Esophagus mucosa (tissue), 1 donor: Measurements from ENCODE around the gene SLCO2B1. TPM values are rescaled to one million over a fixed set of nuclear protein-coding genes. Genes with fewer than 3 reads are reported as not detected.

Experiments used
- ATAC-seq: fragments of 200-7000 bp; cut with Tn5 transposase; one replicate; pipeline ENCODE4 v1.9.1; 2020
- total RNA-seq: library from RNA; stranded (reverse); gene quantifications from one replicate; pipeline ENCODE4 v1.2.4, GENCODE V29; 2023
- donor health status: DM: yes; HTN: yes; CAD: no.

SLCO2B1 gene
- total RNA-seq, 1 donor from 2014 or later: 9.7 TPM

GRCh38 chr11:75193711-75194110 is 42.8 kb downstream of the SLCO2B1 start:
- ATAC-seq: no peak

DNA sequence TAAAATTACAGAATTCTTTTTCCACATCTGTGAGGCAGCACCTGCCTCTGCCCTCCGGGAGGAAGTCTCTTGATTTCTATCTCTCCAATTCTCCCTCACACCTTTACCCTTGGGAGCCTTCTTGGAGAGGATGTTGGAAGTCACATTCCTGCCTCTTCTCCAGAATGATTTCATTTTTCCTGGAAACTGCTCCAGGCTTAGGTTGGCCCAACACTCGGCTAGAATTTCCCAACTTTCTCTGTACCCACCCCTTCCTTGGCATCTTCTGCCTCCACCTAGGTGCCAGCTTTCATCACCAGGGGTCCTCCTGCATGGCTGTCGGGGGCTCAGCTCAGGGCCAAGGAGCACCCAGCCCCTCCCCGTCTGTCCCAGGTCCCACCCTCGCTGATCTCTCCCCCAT is 43.2 kb downstream of the SLCO2B1 start:
- ATAC-seq: no peak

GRCh38 chr11:75195167-75195962 is 44.5 kb downstream of the SLCO2B1 start:
- peak; percentile 6 for ATAC-seq

- ATAC-seq: no peak
Measured at GRCh38 chr11:75196426-75196825, 45.5 kb downstream of the SLCO2B1 start.

GRCh38 chr11:75197512-75198277 is 46.8 kb downstream of the SLCO2B1 start:
- no peak for ATAC-seq

DNA sequence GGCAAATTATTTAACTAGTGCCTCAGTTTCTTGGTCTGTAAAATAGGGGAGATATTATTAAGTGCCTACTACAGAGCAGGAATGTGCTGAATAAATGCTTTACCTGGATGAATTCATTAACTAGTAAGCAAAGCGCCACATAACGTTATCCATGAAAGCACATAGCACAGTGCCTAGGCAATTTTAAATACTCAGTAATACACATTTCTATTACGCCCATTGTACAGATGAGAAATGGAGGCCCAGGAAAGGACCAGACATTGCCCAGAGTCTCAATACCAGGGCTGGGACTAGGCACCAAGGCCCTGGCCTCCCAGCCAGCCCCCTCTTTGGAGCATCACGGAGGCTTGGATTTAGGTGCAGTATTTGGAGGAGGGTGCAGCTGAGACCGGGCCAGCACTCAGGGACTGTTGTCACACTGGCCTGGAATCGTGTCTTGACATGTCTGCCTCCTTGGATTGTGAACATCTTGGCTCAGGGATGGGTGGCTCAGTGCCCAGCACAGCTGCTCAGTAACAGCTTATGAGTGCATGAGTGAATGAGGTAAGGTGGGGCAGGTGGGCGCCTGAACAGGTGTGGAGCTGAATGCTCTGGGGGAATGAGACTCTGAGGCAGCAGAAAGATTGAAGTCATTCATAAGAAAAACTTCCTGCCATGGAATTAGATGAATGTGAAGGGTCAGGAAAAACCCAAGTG is 47.5 kb downstream of the SLCO2B1 start:
- ATAC-seq: peak; percentile 52

DNA sequence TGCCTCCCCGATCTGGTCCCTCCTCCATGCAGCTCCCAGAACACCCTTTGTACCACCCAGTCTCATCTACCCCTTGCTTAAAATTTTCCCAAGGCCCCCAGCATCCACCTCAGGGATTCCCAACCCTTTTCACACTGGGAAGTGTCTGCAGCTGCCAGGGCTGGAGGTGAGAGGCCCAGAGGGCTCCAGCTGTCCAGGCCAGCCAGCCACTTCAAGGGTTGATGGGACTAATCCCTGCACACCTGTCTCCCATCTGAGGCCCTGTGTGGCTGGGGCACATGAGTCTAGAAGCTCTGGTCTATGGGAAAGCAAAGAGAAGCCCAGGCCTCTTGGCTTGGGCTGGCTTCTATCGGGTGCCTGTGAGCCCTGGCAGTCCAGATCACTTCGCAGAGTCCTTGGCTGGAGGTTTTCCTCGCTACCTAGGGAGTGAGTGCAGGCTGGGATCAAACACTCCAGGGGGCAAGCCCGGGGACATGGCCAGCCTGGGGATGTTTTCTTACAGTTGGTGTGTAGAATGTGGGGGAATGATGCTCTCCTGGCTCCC is 48.6 kb downstream of the SLCO2B1 start:
- no peak for ATAC-seq

DNA sequence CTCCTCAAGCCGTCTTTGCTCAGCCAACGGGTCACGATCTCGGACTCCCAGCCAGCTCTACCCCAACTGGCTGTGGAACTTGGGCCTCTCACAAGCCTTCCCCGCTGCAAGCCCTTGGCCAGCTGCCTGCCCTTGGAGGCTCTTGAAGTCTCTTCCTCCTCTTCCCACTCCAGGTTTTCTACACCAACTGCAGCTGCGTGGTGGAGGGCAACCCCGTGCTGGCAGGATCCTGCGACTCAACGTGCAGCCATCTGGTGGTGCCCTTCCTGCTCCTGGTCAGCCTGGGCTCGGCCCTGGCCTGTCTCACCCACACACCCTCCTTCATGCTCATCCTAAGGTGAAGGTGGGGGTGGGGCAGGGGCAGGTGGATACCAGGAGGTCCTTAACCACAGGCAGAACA is 49.1 kb downstream of the SLCO2B1 start:
- no peak for ATAC-seq

- no peak for ATAC-seq
Measured at GRCh38 chr11:75200531-75200930, 49.6 kb downstream of the SLCO2B1 start.

DNA sequence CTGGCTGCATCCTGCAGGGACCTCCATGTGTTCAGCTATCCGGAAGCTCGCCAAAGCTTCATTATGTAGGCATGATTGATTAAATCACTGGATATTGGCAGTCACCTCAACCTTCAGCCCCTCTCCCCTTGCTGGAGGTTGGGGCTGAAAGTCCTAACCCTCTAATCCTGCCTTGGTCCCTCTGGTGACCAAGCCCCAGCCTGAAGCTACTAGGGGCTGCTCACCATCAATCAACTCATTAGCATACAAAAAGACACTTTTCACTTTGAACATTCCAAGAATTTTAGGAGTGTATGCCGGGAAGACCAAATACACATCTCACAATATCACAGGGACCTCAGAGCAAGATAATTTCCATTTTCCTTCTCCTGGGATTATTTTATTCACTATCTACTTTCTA is 50.9 kb downstream of the SLCO2B1 start:
- ATAC-seq: no peak

GRCh38 chr11:75202195-75202594 is 51.3 kb downstream of the SLCO2B1 start:
- ATAC-seq: no peak

DNA sequence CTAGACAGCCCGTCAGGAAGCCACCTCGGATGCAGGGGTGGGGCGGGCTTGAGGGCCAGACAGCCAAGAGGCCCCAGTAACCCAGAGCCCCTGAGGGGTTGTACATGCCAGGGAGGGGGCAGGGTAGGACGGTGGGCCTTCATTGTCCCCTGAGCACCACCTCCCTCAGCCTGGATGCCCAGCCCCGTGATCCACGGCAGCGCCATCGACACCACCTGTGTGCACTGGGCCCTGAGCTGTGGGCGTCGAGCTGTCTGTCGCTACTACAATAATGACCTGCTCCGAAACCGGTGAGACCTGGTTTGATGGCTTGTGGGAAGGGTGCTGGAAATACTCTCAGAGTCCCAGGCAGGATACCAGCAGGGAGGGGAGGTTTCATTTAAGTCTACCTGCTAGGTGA is 52.2 kb downstream of the SLCO2B1 start:
- no peak for ATAC-seq

DNA sequence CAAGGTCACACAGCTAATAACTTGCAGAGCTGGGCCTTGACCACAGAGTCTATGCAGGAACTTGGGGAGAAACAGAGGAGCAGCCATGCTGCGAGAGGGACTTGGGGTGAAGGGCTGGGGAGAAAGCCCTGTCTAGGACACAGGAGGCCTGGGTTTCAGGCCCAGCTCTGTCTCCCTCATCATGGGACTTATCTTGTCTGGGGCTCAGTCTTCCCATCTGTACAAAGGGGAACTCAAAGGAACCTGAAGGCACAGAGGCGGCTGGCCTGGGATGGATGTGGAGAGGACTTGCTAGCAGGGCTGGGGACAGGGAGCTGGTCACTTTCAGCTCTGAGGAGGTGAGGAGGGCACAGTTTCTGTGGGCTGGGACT is 52.7 kb downstream of the SLCO2B1 start:
- no peak for ATAC-seq

- no peak for ATAC-seq
Measured at GRCh38 chr11:75204012-75204674, 53.2 kb downstream of the SLCO2B1 start.

DNA sequence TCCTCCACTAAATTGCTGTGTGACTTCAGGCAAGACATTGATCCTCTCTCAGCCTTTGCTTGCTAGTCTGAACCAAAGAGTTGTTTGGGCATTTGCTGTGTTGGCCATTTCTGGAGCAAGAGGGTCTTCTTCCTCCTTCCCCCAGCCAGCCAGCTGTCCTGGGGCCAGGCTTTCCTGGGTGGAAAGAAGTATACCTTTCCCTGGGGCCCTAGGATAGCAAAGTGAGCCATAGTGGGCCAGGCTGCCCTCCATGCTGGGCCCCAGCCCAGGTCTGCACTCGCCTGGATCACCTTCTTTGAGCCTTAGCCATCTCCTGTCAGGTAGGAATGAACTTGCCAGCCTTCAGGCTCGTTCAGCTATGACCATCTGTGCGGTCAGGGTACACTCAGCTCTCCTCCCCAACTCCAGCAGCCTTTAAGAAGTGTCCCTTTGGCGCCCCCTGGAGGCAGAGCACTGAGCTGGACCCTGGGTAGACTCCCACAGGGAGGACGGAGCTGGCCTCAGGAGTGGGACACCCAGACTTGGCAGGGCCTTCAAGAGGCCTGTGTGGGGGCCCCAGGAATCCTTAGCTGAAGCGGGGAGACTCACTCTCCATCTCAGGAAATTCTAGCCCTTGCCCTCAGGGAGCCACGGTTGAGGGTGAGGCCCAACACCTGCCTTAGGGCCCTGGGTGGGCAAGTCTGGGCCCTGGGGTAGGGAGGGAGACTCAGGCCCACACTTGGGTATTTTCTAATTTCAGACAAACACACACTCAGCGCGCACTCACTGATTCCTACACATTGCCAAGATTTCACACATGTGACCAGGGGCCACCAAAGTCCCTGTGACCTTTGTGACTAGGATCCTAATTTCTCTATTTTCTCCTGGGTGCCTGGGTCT is 54.0 kb downstream of the SLCO2B1 start:
- peak; percentile 89 for ATAC-seq

DNA sequence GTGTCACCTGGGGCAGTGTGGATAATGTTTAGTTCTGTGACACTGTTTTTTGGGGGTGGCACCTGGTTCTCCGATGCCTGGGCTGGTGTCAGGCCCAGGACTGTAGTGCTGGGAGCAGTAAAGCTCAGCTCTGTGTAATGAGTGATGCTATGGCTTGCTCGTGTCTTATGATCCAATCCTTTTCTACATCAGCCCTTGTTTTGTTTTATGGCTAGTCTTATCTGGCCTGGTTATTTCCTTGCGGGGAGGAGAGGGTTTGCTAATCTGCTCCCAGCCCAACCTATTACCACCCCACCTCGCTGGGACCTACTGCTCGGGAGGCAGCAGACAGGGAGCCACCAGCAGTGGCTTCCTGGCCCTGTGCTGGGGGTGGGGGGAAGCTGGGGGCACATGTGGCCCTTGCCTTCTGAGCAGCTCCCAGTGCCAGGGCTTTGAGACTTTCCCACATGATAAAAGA is 54.7 kb downstream of the SLCO2B1 start:
- ATAC-seq: no peak

DNA sequence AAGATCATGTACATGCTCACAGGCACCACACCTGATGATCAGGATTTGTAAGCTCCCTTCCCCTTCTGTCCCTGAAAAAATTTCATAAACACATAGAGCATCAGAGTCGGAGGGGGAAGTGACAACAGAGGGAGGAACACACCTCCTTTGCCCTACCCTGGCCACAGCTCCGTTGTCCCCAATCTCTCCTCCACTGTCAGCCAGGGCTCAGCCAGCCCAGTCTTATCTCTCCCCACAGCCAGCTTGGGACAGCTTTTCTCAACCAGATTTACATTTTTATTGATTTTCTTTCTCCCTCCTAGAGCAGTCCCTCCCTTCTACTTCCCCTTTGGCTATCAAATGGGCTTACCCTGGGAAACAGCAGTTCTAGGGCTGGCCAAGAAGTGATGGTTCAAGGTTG is 57.5 kb downstream of the SLCO2B1 start:
- no peak for ATAC-seq

DNA sequence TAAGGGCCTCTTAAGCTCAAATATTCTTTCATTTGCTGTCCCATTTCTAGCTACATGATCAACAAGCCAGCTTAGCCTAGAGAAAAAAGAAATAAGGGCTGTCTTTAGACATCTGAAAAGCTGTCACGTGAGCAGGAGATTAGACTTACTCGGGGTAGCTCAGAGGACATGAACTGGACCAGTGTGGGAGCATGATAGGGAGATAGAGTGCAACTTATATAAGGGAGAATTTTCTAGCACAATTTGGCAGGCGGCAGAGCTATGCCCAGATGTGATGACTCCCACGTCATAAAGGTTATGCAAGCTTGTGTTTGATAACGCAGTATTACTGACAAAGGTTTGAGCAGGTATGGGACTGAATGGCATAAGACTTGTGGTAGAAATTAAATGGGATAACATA is 61.5 kb downstream of the SLCO2B1 start:
- no peak for ATAC-seq

- ATAC-seq: peak; percentile 65
Measured at GRCh38 chr11:75214411-75214821, 63.5 kb downstream of the SLCO2B1 start.

GRCh38 chr11:75214843-75215242 is 63.9 kb downstream of the SLCO2B1 start:
- no peak for ATAC-seq

GRCh38 chr11:75219869-75220268 is 69.0 kb downstream of the SLCO2B1 start:
- no peak for ATAC-seq
